WTC11 (cell line): ENCODE measurements around the gene ARHGAP25. TPM values are rescaled to one million over a fixed set of nuclear protein-coding genes. Genes with fewer than 3 reads are reported as not detected.

ENCODE experiments used
- ATAC-seq: fragments of 200-7000 bp; cut with Tn5 transposase; 2 replicates; pipeline ENCODE4 v1.10.0; 2021; ENCODE audit warnings: mild to moderate bottlenecking, moderate library complexity
- CTCF ChIA-PET: fragments of 300-600 bp; sonication (Branson Sonifier 250); formaldehyde crosslinking; loops from one replicate; lab custom pipeline; 2021; ENCODE audit warnings: antibody characterized with exemption; lab: Charles Lee
- POLR2A ChIA-PET: fragments of 350-600 bp; sonication (Branson Sonifier 250); formaldehyde crosslinking; loops from one replicate; lab custom pipeline; 2021; ENCODE audit warnings: antibody characterized with exemption; lab: Charles Lee
- DNase-seq: peaks from one replicate; pipeline ENCODE4 v3.0.0; 2021; ENCODE audit warnings: low spot score
- H3K27ac Mint-ChIP-seq: 2 replicates; pipeline ENCODE4 v1.8.0; 2021; ENCODE audit warnings: mixed read lengths
- H3K27me3 Mint-ChIP-seq: 2 replicates; pipeline ENCODE4 v1.8.0; 2021; ENCODE audit warnings: low read depth, mild to moderate bottlenecking, moderate library complexity, mixed read lengths
- H3K36me3 Mint-ChIP-seq: 2 replicates; pipeline ENCODE4 v1.8.0; 2021; ENCODE audit warnings: mixed read lengths
- H3K4me1 Mint-ChIP-seq: 2 replicates; pipeline ENCODE4 v1.8.0; 2022; ENCODE audit warnings: mixed read lengths
- H3K4me3 Mint-ChIP-seq: 2 replicates; pipeline ENCODE4 v1.8.0; 2021; ENCODE audit warnings: mild to moderate bottlenecking, moderate library complexity, mixed read lengths
- H3K9me3 Mint-ChIP-seq: 2 replicates; pipeline ENCODE4 v1.8.0; 2021; ENCODE audit warnings: mixed read lengths
- AFF4 ChIP-seq: sonication (generic); formaldehyde crosslinking; IDR thresholded peaks from 2 replicates; pipeline ENCODE4 v1.8.1; 2023; ENCODE audit warnings: mild to moderate bottlenecking, missing genetic modification reagents, borderline replicate concordance
- ATF6 ChIP-seq: sonication (generic); formaldehyde crosslinking; IDR thresholded peaks from 2 replicates; pipeline ENCODE4 v1.8.1; 2023; ENCODE audit warnings: mild to moderate bottlenecking, missing genetic modification reagents
- CREB1 ChIP-seq: sonication (generic); formaldehyde crosslinking; IDR thresholded peaks from 2 replicates; pipeline ENCODE4 v1.8.0; 2023; ENCODE audit warnings: mild to moderate bottlenecking, missing genetic modification reagents
- E2F4 ChIP-seq: sonication (generic); formaldehyde crosslinking; IDR thresholded peaks from 2 replicates; pipeline ENCODE4 v1.8.1; 2022; ENCODE audit warnings: low read depth, mild to moderate bottlenecking, moderate library complexity, missing genetic modification reagents, borderline replicate concordance
- EMX1 ChIP-seq: fragments of 250-450 bp; sonication (Bioruptor Pico); IDR thresholded peaks from 2 replicates; pipeline ENCODE4 v1.8.0; 2021; ENCODE audit warnings: mild to moderate bottlenecking
- ETV6 ChIP-seq: sonication (generic); formaldehyde crosslinking; IDR thresholded peaks from 2 replicates; pipeline ENCODE4 v1.8.1; 2022; ENCODE audit warnings: mild to moderate bottlenecking, missing genetic modification reagents
- FOXP1 ChIP-seq: sonication (generic); formaldehyde crosslinking; IDR thresholded peaks from 2 replicates; pipeline ENCODE4 v1.8.0; 2022; ENCODE audit warnings: missing genetic modification reagents, mild to moderate bottlenecking, moderate library complexity, borderline replicate concordance
- FOXP4 ChIP-seq: sonication (generic); formaldehyde crosslinking; IDR thresholded peaks from 2 replicates; pipeline ENCODE4 v1.8.0; 2022; ENCODE audit warnings: mild to moderate bottlenecking, missing genetic modification reagents
- GRHL2 ChIP-seq: fragments of 250-450 bp; sonication (Bioruptor Pico); IDR thresholded peaks from 2 replicates; pipeline ENCODE4 v1.8.0; 2022; ENCODE audit warnings: mild to moderate bottlenecking, moderate library complexity; ENCODE audit not compliant: insufficient replicate concordance, severe bottlenecking
- GTF2I ChIP-seq: fragments of 250-450 bp; sonication (Bioruptor Pico); conservative IDR thresholded peaks from 2 replicates; pipeline ENCODE4 v1.4.0; 2021; ENCODE audit warnings: mild to moderate bottlenecking
- HMGXB4 ChIP-seq: sonication (generic); formaldehyde crosslinking; IDR thresholded peaks from 2 replicates; pipeline ENCODE4 v1.8.1; 2023; ENCODE audit warnings: mild to moderate bottlenecking, moderate library complexity, missing genetic modification reagents
- MYBL2 ChIP-seq: sonication (generic); formaldehyde crosslinking; IDR thresholded peaks from 2 replicates; pipeline ENCODE4 v1.8.1; 2023; ENCODE audit warnings: mild to moderate bottlenecking, moderate library complexity, missing genetic modification reagents
- NFE2L1 ChIP-seq: sonication (generic); formaldehyde crosslinking; IDR thresholded peaks from 2 replicates; pipeline ENCODE4 v1.8.1; 2023; ENCODE audit warnings: missing genetic modification reagents
- NFYB ChIP-seq: sonication (generic); formaldehyde crosslinking; conservative IDR thresholded peaks from 2 replicates; pipeline ENCODE4 v1.8.0; 2022; ENCODE audit warnings: low read depth, missing genetic modification reagents
- NR2C2 ChIP-seq: sonication (generic); formaldehyde crosslinking; IDR thresholded peaks from 2 replicates; pipeline ENCODE4 v1.8.0; 2022; ENCODE audit warnings: mild to moderate bottlenecking, missing genetic modification reagents
- NR3C1 ChIP-seq: sonication (generic); formaldehyde crosslinking; conservative IDR thresholded peaks from 2 replicates; pipeline ENCODE4 v1.8.1; 2023; ENCODE audit warnings: low read depth, mild to moderate bottlenecking, missing genetic modification reagents
- OVOL2 ChIP-seq: fragments of 250-450 bp; sonication (Bioruptor Pico); IDR thresholded peaks from 2 replicates; pipeline ENCODE4 v1.9.0; 2021; ENCODE audit warnings: mild to moderate bottlenecking, borderline replicate concordance
- PREB ChIP-seq: sonication (generic); formaldehyde crosslinking; IDR thresholded peaks from 2 replicates; pipeline ENCODE4 v1.8.1; 2022; ENCODE audit warnings: mild to moderate bottlenecking, missing genetic modification reagents, moderate library complexity, borderline replicate concordance
- RELA ChIP-seq: sonication (generic); formaldehyde crosslinking; IDR thresholded peaks from 2 replicates; pipeline ENCODE4 v1.8.1; 2022; ENCODE audit warnings: missing genetic modification reagents, mild to moderate bottlenecking, borderline replicate concordance
- TEAD1 ChIP-seq: sonication (generic); formaldehyde crosslinking; IDR thresholded peaks from 2 replicates; pipeline ENCODE4 v1.8.0; 2022; ENCODE audit warnings: mild to moderate bottlenecking, missing genetic modification reagents
- ZNF121 ChIP-seq: sonication (generic); formaldehyde crosslinking; IDR thresholded peaks from 2 replicates; pipeline ENCODE4 v1.8.0; 2023; ENCODE audit warnings: missing genetic modification reagents
- ZNF138 ChIP-seq: sonication (generic); formaldehyde crosslinking; conservative IDR thresholded peaks from 2 replicates; pipeline ENCODE4 v1.8.1; 2022; ENCODE audit warnings: mild to moderate bottlenecking, moderate library complexity, missing genetic modification reagents
- ZNF232 ChIP-seq: sonication (generic); formaldehyde crosslinking; IDR thresholded peaks from 2 replicates; pipeline ENCODE4 v1.8.0; 2022; ENCODE audit warnings: mild to moderate bottlenecking, missing genetic modification reagents
- ZNF423 ChIP-seq: fragments of 250-450 bp; sonication (Bioruptor Pico); IDR thresholded peaks from 2 replicates; pipeline ENCODE4 v2.1.2; 2022; ENCODE audit warnings: mild to moderate bottlenecking, moderate library complexity
- ZNF512 ChIP-seq: sonication (generic); formaldehyde crosslinking; IDR thresholded peaks from 2 replicates; pipeline ENCODE4 v1.8.1; 2022; ENCODE audit warnings: missing genetic modification reagents, borderline replicate concordance
- total RNA-seq: library from RNA; stranded (reverse); gene quantifications from 3 replicates; pipeline ENCODE4 v1.2.3, GENCODE V29; 2021

Gene ARHGAP25
- total RNA-seq, 1 experiment from 2014 or later = 2.9 TPM

GRCh38 chr2:68790600-68790999 lies 56.0 kb downstream of the ARHGAP25 start (continued):
- TF ChIP-seq TEAD1 (CRISPR knock-in tag) (no peak), NFYB (CRISPR knock-in tag) (no peak), MYBL2 (CRISPR knock-in tag) (no peak), ZNF512 (CRISPR knock-in tag) (no peak), ZNF423 (CRISPR knock-in tag) (no peak), NR2C2 (CRISPR knock-in tag) (no peak), EMX1 (CRISPR knock-in tag) (no peak), HMGXB4 (no peak), PREB (CRISPR knock-in tag) (no peak), GTF2I (no peak), ZNF121 (CRISPR knock-in tag) (no peak)

- no peak for ATAC-seq
- peaks cover 3% of the 10 kb centered on the region; the same call in 1 of the 2 replicates for H3K27me3 Mint-ChIP-seq
- H3K36me3 Mint-ChIP-seq = no peaks in the 10 kb centered on the region
- ChIA-PET CTCF (interaction anchor here (2.4 kb wide), 1 partner anchor 40 kb away, joined by 13 read pairs; no protein-coding TSS in a partner anchor), POLR2A (no interaction called here)
- no peaks in the 10 kb centered on the region for H3K9me3 Mint-ChIP-seq
- DNase-seq = no peak
- no peak overlapping the region for H3K4me3 Mint-ChIP-seq
- H3K27ac Mint-ChIP-seq = no peak overlapping the region
- peaks cover 4% of the 10 kb centered on the region; the same call in 1 of the 2 replicates for H3K4me1 Mint-ChIP-seq
- no peak for TF ChIP-seq NFE2L1 (CRISPR knock-in tag)
- TF ChIP-seq ZNF232 (CRISPR knock-in tag) = no peak
- TF ChIP-seq RELA (CRISPR knock-in tag) = no peak
- no peak for TF ChIP-seq FOXP1 (CRISPR knock-in tag)
- TF ChIP-seq CREB1 = no peak
- no peak for TF ChIP-seq OVOL2
- TF ChIP-seq NR3C1 (CRISPR knock-in tag) = no peak
- no peak for TF ChIP-seq ETV6
- TF ChIP-seq FOXP4 (CRISPR knock-in tag) = no peak
- no peak for TF ChIP-seq ZNF138
- TF ChIP-seq ATF6 (CRISPR knock-in tag) = no peak
- no peak for TF ChIP-seq GRHL2 (CRISPR knock-in tag)
- TF ChIP-seq E2F4 (CRISPR knock-in tag) = no peak
- no peak for TF ChIP-seq ZNF423 (CRISPR knock-in tag)
- TF ChIP-seq AFF4 (CRISPR knock-in tag) = no peak
These were observed 57.3 kb downstream of the ARHGAP25 start for GRCh38 chr2:68791914-68792313.
